Activated T-cell treated with anti-CD3 and anti-CD28 coated beads, Interleukin-2, amount 50 U/mL, for 72 hours (primary cell): ENCODE measurements around the gene SOBP. TPM values are rescaled to one million over a fixed set of nuclear protein-coding genes. Genes with fewer than 3 reads are reported as not detected.

Experiments used
- ATAC-seq, 2 donors: fragments of 150-1000 bp; cut with Tn5 transposase; replicated peaks in 1 of 2; 2 replicates each; pipeline ENCODE4 v1.10.0; 2021; ENCODE audit warnings: moderate library complexity in 2 of 2, mild to moderate bottlenecking in 1 of 2
- DNase-seq, 2 donors: peaks; one replicate each; pipeline ENCODE4 v3.0.0; 2021 to 2022; ENCODE audit warnings: mixed read lengths in 1 of 2
- H3K27ac Mint-ChIP-seq: one replicate; pipeline ENCODE4 v1.8.0; 2022; ENCODE audit warnings: mild to moderate bottlenecking, moderate library complexity, mixed read lengths
- H3K27me3 Mint-ChIP-seq: one replicate; pipeline ENCODE4 v1.8.0; 2022; ENCODE audit warnings: low read depth, mixed read lengths
- H3K36me3 Mint-ChIP-seq, 2 donors: one replicate each; pipeline ENCODE4 v1.8.0; 2022; ENCODE audit warnings: mixed read lengths in 2 of 2, mild to moderate bottlenecking in 1 of 2; ENCODE audit not compliant: insufficient read depth in 2 of 2
- H3K4me1 Mint-ChIP-seq: one replicate; pipeline ENCODE4 v1.8.0; 2022; ENCODE audit warnings: low read depth, mixed read lengths
- H3K4me3 Mint-ChIP-seq, 2 donors: one replicate each; pipeline ENCODE4 v1.8.0; 2022; ENCODE audit warnings: mild to moderate bottlenecking in 2 of 2, mixed read lengths in 2 of 2, moderate library complexity in 2 of 2
- H3K9me3 Mint-ChIP-seq, 2 donors: one replicate each; pipeline ENCODE4 v1.8.0; 2022; ENCODE audit warnings: mixed read lengths in 2 of 2
- total RNA-seq, 2 donors: library from RNA; stranded (reverse); gene quantifications; one replicate each; pipeline ENCODE4 v1.2.3, GENCODE V29; 2022

Gene SOBP
- total RNA-seq, 2 donors from 2014 or later: 0.44 to 0.91 TPM

- ATAC-seq (no peak), DNase-seq (no peak)
- Mint-ChIP-seq H3K36me3 (no peaks in the 10 kb centered on the region), H3K4me1 (peaks cover 34% of the 10 kb centered on the region), H3K4me3 (no peak overlapping the region), H3K9me3 (no peaks in the 10 kb centered on the region), H3K27me3 (peaks cover 6% of the 10 kb centered on the region), H3K27ac (no peak overlapping the region)
These were observed 177.2 kb downstream of the SOBP start for GRCh38 chr6:107666981-107667601.

GRCh38 chr6:107667790-107668189, 177.9 kb downstream of the SOBP start:
- Mint-ChIP-seq H3K9me3 (no peaks in the 10 kb centered on the region), H3K27ac (no peak overlapping the region), H3K27me3 (peaks cover 6% of the 10 kb centered on the region), H3K36me3 (no peaks in the 10 kb centered on the region), H3K4me1 (peaks cover 33% of the 10 kb centered on the region), H3K4me3 (no peak overlapping the region)
- ATAC-seq (no peak), DNase-seq (no peak)

- Mint-ChIP-seq H3K27me3 (peaks cover 6% of the 10 kb centered on the region), H3K36me3 (no peaks in the 10 kb centered on the region), H3K9me3 (no peaks in the 10 kb centered on the region), H3K4me1 (peaks cover 24% of the 10 kb centered on the region), H3K4me3 (peak overlapping the region in 1 of 2 donors; percentile 17), H3K27ac (no peak overlapping the region)
- peak; percentile 93 to 97 for ATAC-seq
- peak; percentile 54 to 59 for DNase-seq
These were observed 179.0 kb downstream of the SOBP start for GRCh38 chr6:107668743-107669474.

GRCh38 chr6:107670792-107671199, 180.9 kb downstream of the SOBP start:
- DNase-seq (peak in 1 of 2 donors; percentile 9), ATAC-seq (no peak)
- H3K4me1 Mint-ChIP-seq: peaks cover 33% of the 10 kb centered on the region
- no peaks in the 10 kb centered on the region for H3K36me3 Mint-ChIP-seq
- H3K4me3 Mint-ChIP-seq: no peak overlapping the region
- H3K27ac Mint-ChIP-seq: no peak overlapping the region
- H3K27me3 Mint-ChIP-seq: peaks cover 6% of the 10 kb centered on the region
- H3K9me3 Mint-ChIP-seq: no peaks in the 10 kb centered on the region

DNA sequence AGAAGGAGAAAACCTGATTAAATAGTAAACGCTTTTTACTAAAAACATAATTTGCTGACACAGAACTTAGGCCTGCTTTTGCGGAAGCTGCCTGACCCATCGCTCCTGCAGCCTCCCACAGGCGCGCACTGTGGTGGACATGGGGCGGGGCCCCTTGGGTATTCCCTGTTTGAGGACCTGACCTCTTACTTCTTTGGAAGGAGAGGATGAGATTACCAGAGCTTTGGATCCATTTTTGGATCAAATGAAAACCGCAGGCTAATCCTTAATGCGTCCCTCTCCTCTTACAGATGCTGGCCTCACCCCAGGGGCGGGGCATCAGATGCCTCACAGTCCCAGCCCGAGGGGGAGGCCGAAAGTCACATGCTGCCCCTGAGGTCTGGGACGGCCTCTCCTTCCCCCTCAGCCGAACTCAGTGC, 183.2 kb downstream of the SOBP start:
- H3K4me3 Mint-ChIP-seq: no peak overlapping the region

DNA sequence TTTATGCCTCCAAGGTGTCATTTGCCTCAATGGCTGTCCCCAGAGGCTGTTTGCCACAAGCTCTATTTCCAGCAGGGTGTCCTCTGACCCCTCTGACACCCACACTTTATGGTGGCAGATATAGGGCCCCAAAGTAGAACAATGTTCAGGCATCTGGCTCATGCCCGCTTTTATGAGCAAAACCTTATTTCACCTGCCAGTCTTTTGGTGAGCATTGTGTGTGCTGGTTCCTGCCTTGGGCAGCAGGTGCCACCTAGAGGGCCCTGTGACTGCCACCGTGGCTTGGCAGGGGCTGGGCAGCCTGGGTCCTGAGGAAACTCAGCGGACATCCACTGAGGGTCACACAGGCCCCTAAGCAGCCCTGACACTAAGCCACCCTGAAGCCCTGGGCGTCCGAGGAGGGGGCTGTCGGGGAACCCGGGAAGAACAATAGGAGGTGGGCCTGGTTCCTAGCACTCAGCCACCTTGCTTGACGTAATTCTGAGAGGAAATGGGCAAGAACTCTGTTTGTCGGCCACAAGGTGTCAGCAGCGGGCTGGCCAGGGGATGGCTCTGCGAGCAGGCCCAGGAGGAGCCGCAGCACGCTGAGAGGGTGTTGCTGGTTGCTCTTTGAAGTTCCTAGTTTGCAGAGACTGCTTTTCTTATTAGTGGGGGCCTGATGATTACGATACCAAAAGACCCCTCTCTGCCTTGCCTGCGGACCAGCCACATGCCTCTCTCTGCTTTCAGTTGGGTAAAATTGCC, 185.2 kb downstream of the SOBP start:
- no peaks in the 10 kb centered on the region for H3K36me3 Mint-ChIP-seq
- ATAC-seq: peak; percentile 98

More for the DNA sequence above, 183.2 kb downstream of the SOBP start:
- no peaks in the 10 kb centered on the region for H3K9me3 Mint-ChIP-seq
- peaks cover 6% of the 10 kb centered on the region for H3K27me3 Mint-ChIP-seq
- no peak overlapping the region for H3K27ac Mint-ChIP-seq
- H3K36me3 Mint-ChIP-seq: no peaks in the 10 kb centered on the region
- ATAC-seq (no peak), DNase-seq (no peak)
- peaks cover 33% of the 10 kb centered on the region for H3K4me1 Mint-ChIP-seq

DNA sequence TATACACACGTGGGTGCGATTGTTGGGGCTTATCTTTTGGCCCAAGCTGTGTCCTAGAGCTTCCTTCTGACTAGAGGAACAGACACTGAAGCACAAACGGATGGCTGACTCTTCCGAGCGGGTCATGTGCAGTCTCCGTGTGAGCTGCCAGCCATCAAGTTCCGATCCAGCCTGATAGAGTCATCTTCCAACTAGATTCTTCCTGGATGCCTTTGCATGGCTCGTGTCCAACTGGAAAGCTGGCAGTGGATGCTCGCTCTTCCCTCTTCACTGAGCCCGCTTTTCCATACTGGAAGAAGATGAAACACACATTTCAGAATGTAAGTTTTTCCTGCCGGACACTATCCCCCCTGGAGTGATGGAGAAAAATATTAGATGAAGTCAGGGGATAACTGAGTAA, 186.1 kb downstream of the SOBP start:
- peaks cover 11% of the 10 kb centered on the region for H3K4me1 Mint-ChIP-seq
- H3K4me3 Mint-ChIP-seq: no peak overlapping the region
- H3K9me3 Mint-ChIP-seq: no peaks in the 10 kb centered on the region
- H3K27me3 Mint-ChIP-seq: peaks cover 12% of the 10 kb centered on the region
- DNase-seq: no peak
- H3K27ac Mint-ChIP-seq: no peak overlapping the region
- no peak for ATAC-seq
- H3K36me3 Mint-ChIP-seq: no peaks in the 10 kb centered on the region

More for the DNA sequence above, 185.2 kb downstream of the SOBP start:
- peak overlapping the region; percentile 64 to 79 for H3K4me3 Mint-ChIP-seq
- H3K9me3 Mint-ChIP-seq: no peaks in the 10 kb centered on the region
- DNase-seq: peak; percentile 87 to 90
- peak overlapping the region; percentile 90 for H3K27ac Mint-ChIP-seq
- peaks cover 18% of the 10 kb centered on the region for H3K4me1 Mint-ChIP-seq
- H3K27me3 Mint-ChIP-seq: peaks cover 11% of the 10 kb centered on the region

- Mint-ChIP-seq H3K36me3 (no peaks in the 10 kb centered on the region), H3K27me3 (peaks cover 5% of the 10 kb centered on the region), H3K4me3 (no peak overlapping the region), H3K9me3 (no peaks in the 10 kb centered on the region), H3K27ac (no peak overlapping the region), H3K4me1 (peaks cover 9% of the 10 kb centered on the region)
- no peak for DNase-seq
- ATAC-seq: no peak
These were observed 187.5 kb downstream of the SOBP start for GRCh38 chr6:107677399-107677798.

GRCh38 chr6:107679457-107679856, 189.5 kb downstream of the SOBP start:
- H3K4me1 Mint-ChIP-seq: peaks cover 9% of the 10 kb centered on the region
- ATAC-seq: no peak
- peaks cover 5% of the 10 kb centered on the region for H3K27me3 Mint-ChIP-seq
- no peak overlapping the region for H3K27ac Mint-ChIP-seq
- DNase-seq: no peak
- H3K4me3 Mint-ChIP-seq: no peak overlapping the region
- H3K9me3 Mint-ChIP-seq: peaks cover 3% of the 10 kb centered on the region in 2 donors
- H3K36me3 Mint-ChIP-seq: peaks cover 1 to 3% of the 10 kb centered on the region in 2 donors

GRCh38 chr6:107682721-107683120, 192.8 kb downstream of the SOBP start:
- Mint-ChIP-seq H3K4me3 (no peak overlapping the region), H3K9me3 (peaks cover 3% of the 10 kb centered on the region in 2 donors), H3K36me3 (peaks cover 1 to 3% of the 10 kb centered on the region in 2 donors), H3K4me1 (no peaks in the 10 kb centered on the region), H3K27me3 (peaks cover 5% of the 10 kb centered on the region), H3K27ac (no peak overlapping the region)
- DNase-seq (no peak), ATAC-seq (no peak)

DNA sequence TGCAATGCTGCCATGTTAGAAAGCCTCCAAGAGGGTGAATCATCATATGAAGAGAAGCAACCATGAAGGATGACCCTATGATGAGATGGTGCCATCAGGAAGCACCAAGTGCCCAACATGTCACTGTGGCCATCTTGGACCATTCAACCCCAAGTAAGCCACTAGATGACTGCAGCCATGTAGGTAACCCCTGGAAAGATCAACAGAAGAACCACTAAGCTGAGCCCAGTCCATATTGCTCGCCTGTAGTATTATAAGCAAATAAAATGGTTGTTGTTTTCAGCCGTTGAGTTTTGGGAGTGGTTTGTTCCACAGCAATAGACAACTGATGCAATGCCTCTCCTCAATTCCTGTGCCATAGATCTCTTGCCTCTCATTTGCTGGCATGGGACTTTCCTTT, 193.3 kb downstream of the SOBP start:
- no peak for DNase-seq
- Mint-ChIP-seq H3K9me3 (peaks cover 3% of the 10 kb centered on the region in 2 donors), H3K27ac (no peak overlapping the region), H3K4me1 (no peaks in the 10 kb centered on the region), H3K4me3 (no peak overlapping the region), H3K27me3 (peaks cover 5% of the 10 kb centered on the region), H3K36me3 (peaks cover 1 to 3% of the 10 kb centered on the region in 2 donors)
- no peak for ATAC-seq

GRCh38 chr6:107684996-107685395, 195.1 kb downstream of the SOBP start:
- H3K4me3 Mint-ChIP-seq: no peak overlapping the region
- peaks cover 7% of the 10 kb centered on the region for H3K4me1 Mint-ChIP-seq
- H3K27ac Mint-ChIP-seq: no peak overlapping the region
- peaks cover 2% of the 10 kb centered on the region for H3K27me3 Mint-ChIP-seq
- ATAC-seq (no peak), DNase-seq (no peak)
- peaks cover 3% of the 10 kb centered on the region in 2 donors for H3K9me3 Mint-ChIP-seq
- peaks cover 1 to 3% of the 10 kb centered on the region in 2 donors for H3K36me3 Mint-ChIP-seq

DNA sequence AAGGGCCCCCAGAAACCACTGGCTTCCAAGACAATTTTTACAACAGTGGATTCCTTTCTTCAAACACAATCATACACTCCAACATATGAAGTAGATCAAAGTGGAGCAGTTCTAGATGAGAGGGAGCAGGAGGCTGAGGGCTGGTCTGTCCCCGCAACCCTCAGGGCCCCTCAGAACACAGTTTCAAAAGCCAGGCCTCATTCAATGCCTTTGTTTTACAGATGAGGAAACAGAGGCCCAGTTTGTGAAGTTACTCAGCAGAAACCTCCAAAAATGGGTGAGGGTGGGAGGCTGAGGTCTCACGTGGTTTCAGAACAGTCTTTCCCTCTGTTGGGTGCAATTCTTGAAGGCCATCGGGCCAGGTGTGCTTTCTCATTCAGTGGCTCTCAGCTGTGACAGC, 199.3 kb downstream of the SOBP start:
- Mint-ChIP-seq H3K4me1 (peaks cover 7% of the 10 kb centered on the region), H3K36me3 (no peaks in the 10 kb centered on the region), H3K27ac (no peak overlapping the region), H3K4me3 (no peak overlapping the region), H3K9me3 (no peaks in the 10 kb centered on the region), H3K27me3 (no peaks in the 10 kb centered on the region)
- ATAC-seq (peak in 1 of 2 donors; percentile 45), DNase-seq (no peak)
